Gastrocnemius medialis (tissue), 4 donors: ENCODE results near the gene ABO.

Source experiments
- CTCF ChIP-seq, 5 experiments: fragments of 450-650 bp in 3 of 5; fragments of 200-600 bp in 2 of 5; sonication (generic) in 2 of 5; IDR thresholded peaks in 4 of 5; conservative IDR thresholded peaks in 1 of 5; 1 replicate in 4 of 5; 2 replicates in 1 of 5; pipeline ENCODE4 v1.5.1; 2016 to 2019; ENCODE audit warnings: antibody characterized with exemption in 5 of 5, mild to moderate bottlenecking in 3 of 5, moderate library complexity in 3 of 5
- POLR2A ChIP-seq, 2 donors: fragments of 450-650 bp; IDR thresholded peaks; one replicate each; pipeline ENCODE4 v1.6.1; 2017; ENCODE audit warnings: antibody characterized with exemption in 2 of 2, mild to moderate bottlenecking in 2 of 2, moderate library complexity in 2 of 2

DNA sequence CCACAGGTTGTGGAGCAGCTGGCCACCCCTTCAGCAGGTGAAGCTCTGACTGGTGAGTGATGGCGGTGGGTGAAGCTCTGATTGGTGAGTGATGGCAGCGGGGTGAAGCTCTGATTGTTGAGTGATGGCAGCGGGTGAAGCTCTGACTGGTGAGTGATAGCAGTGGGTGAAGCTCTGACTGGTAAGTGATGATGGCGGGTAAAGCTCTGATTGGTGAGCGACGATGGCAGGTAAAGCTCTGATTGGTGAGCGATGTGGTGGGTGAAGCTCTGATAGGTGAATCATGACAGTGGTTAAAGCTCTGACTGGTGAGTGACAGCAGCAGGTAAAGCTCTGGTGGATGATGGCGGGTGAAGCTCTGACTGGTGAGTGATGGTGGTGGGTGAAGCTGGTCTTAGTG lies 9.4 kb upstream of the ABO start:
- TF ChIP-seq POLR2A (IDR thresholded peaks at IDR 0.05) (no peak), CTCF (IDR thresholded peaks at IDR 0.05 in 4 of 5, conservative IDR thresholded peaks at IDR 0.05 in 1 of 5) (no peak)
